Astrocyte (in vitro differentiated cells and primary cell): ENCODE measurements around the gene PSME3. TPM values are rescaled to one million over a fixed set of nuclear protein-coding genes. Genes with fewer than 3 reads are reported as not detected.
"Not testable (repeated sequence)": the region's sequence is repeated elsewhere in the genome, so short reads cannot be mapped to it uniquely, and the experiment has no call there.

Experiments used
- DNase-seq: peaks from one replicate; pipeline ENCODE4 v3.0.0-alpha.2; 2010; ENCODE audit warnings: low read depth
- FAIRE-seq: peaks from 2 replicates; lab custom pipeline; 2011; peaks lifted over from hg19 to GRCh38; lab: Jason Lieb, UNC
- H2AFZ ChIP-seq: 2 replicates; pipeline ENCODE4 v1.6.0; 2012; ENCODE audit warnings: low read depth, low read length, inconsistent platforms
- H3K27ac ChIP-seq: 2 replicates; pipeline ENCODE4 v1.5.1; 2011; ENCODE audit warnings: low read depth, low read length, inconsistent platforms
- H3K27me3 ChIP-seq: 2 replicates; pipeline ENCODE4 v1.6.0; 2011; ENCODE audit warnings: low read length, inconsistent platforms; ENCODE audit not compliant: insufficient read depth
- H3K36me3 ChIP-seq: 2 replicates; pipeline ENCODE4 v1.5.1; 2011; ENCODE audit warnings: low read length, inconsistent platforms; ENCODE audit not compliant: insufficient read depth
- H3K4me1 ChIP-seq: 2 replicates; pipeline ENCODE4 v1.5.1; 2011; ENCODE audit warnings: low read length, inconsistent platforms; ENCODE audit not compliant: insufficient read depth
- H3K4me2 ChIP-seq: 2 replicates; pipeline ENCODE4 v1.6.0; 2012; ENCODE audit warnings: low read length, inconsistent platforms
- H3K4me3 ChIP-seq: 2 replicates; pipeline ENCODE4 v1.5.1; 2011; ENCODE audit warnings: low read depth, mild to moderate bottlenecking, low read length, inconsistent platforms; ENCODE audit not compliant: insufficient read depth
- H3K79me2 ChIP-seq: 2 replicates; pipeline ENCODE4 v1.6.0; 2012; ENCODE audit warnings: mild to moderate bottlenecking, low read length, inconsistent platforms; ENCODE audit not compliant: insufficient read depth
- H3K9ac ChIP-seq: 2 replicates; pipeline ENCODE4 v1.6.0; 2012; ENCODE audit warnings: mild to moderate bottlenecking, low read length, inconsistent platforms
- H3K9me3 ChIP-seq: 2 replicates; pipeline ENCODE4 v1.5.1; 2012; ENCODE audit warnings: low read depth, mild to moderate bottlenecking, low read length, inconsistent platforms; ENCODE audit not compliant: insufficient read depth
- H4K20me1 ChIP-seq: 2 replicates; pipeline ENCODE4 v1.6.0; 2012; ENCODE audit warnings: low read length, inconsistent platforms; ENCODE audit not compliant: insufficient read depth
- H3K27ac Mint-ChIP-seq: one replicate; pipeline ENCODE4 v1.8.0; 2021; ENCODE audit warnings: mild to moderate bottlenecking, mixed read lengths; ENCODE audit not compliant: unreplicated experiment
- H3K27me3 Mint-ChIP-seq: one replicate; pipeline ENCODE4 v1.8.0; 2021; ENCODE audit warnings: low read depth, mixed read lengths; ENCODE audit not compliant: unreplicated experiment
- H3K36me3 Mint-ChIP-seq: one replicate; pipeline ENCODE4 v1.8.0; 2021; ENCODE audit warnings: low read depth, mixed read lengths; ENCODE audit not compliant: unreplicated experiment
- H3K4me1 Mint-ChIP-seq: one replicate; pipeline ENCODE4 v1.8.0; 2021; ENCODE audit warnings: low read depth, mixed read lengths; ENCODE audit not compliant: unreplicated experiment
- H3K4me3 Mint-ChIP-seq: one replicate; pipeline ENCODE4 v1.8.0; 2021; ENCODE audit warnings: mild to moderate bottlenecking, moderate library complexity, mixed read lengths; ENCODE audit not compliant: unreplicated experiment
- H3K9me3 Mint-ChIP-seq: one replicate; pipeline ENCODE4 v1.8.0; 2021; ENCODE audit warnings: mild to moderate bottlenecking, mixed read lengths; ENCODE audit not compliant: unreplicated experiment
- EZH2 ChIP-seq: IDR thresholded peaks from 2 replicates; pipeline ENCODE4 v1.6.1; 2012; ENCODE audit warnings: mild to moderate bottlenecking, low read length, inconsistent platforms; ENCODE audit not compliant: insufficient read depth
- total RNA-seq: library from RNA; stranded (reverse); gene quantifications from 2 replicates; pipeline ENCODE4 v1.2.1, GENCODE V29; 2021
- TF ChIP-seq, protein P1 (sequence below): IDR thresholded peaks from 2 replicates; pipeline ENCODE4 v1.5.1; 2011; ENCODE audit warnings: low read depth, mild to moderate bottlenecking, inconsistent platforms, low read length, moderate library complexity; ENCODE audit not compliant: insufficient read depth

PSME3 gene
- total RNA-seq, 1 donor from 2014 or later, result 152 TPM

DNA sequence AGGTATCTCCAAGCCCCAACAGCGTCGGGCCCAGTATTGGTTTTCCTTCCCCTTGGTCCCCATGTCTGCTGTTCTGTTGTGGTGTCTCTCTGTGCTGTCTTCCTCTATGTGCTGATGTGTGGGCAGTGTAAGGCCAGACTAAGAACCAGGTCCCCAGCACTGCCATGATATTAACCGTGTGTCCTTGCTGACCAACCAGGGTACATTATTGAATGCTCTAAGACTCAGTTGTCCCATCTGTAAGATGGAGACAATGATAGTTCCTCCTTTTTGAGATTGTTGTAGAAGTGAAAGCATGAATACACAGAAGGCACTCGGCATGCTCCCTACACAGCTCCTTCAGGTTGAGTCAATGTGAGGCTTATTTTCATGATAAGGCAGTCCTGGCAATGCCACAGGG is 38.5 kb downstream of the PSME3 start:
- Mint-ChIP-seq H3K27ac (no peak overlapping the region), H3K4me3 (no peak overlapping the region), H3K27me3 (peaks cover 11% of the 10 kb centered on the region), H3K36me3 (peaks cover 1% of the 10 kb centered on the region), H3K9me3 (peaks cover 15% of the 10 kb centered on the region), H3K4me1 (peaks cover 3% of the 10 kb centered on the region)
- DNase-seq, result no peak
- Histone ChIP-seq H4K20me1 (no peaks in the 10 kb centered on the region), H3K27ac (no peak overlapping the region), H3K4me3 (no peak overlapping the region), H3K27me3 (peaks cover under 1% of the 10 kb centered on the region), H2AFZ (no peak overlapping the region), H3K9ac (no peak overlapping the region), H3K4me2 (no peak overlapping the region), H3K9me3 (peaks cover 5% of the 10 kb centered on the region), H3K36me3 (no peaks in the 10 kb centered on the region), H3K4me1 (no peaks in the 10 kb centered on the region), H3K79me2 (no peaks in the 10 kb centered on the region)
- TF ChIP-seq EZH2, result no peak
- TF ChIP-seq, protein P1, sequence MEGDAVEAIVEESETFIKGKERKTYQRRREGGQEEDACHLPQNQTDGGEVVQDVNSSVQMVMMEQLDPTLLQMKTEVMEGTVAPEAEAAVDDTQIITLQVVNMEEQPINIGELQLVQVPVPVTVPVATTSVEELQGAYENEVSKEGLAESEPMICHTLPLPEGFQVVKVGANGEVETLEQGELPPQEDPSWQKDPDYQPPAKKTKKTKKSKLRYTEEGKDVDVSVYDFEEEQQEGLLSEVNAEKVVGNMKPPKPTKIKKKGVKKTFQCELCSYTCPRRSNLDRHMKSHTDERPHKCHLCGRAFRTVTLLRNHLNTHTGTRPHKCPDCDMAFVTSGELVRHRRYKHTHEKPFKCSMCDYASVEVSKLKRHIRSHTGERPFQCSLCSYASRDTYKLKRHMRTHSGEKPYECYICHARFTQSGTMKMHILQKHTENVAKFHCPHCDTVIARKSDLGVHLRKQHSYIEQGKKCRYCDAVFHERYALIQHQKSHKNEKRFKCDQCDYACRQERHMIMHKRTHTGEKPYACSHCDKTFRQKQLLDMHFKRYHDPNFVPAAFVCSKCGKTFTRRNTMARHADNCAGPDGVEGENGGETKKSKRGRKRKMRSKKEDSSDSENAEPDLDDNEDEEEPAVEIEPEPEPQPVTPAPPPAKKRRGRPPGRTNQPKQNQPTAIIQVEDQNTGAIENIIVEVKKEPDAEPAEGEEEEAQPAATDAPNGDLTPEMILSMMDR, result no peak
- FAIRE-seq, result no peak

DNA sequence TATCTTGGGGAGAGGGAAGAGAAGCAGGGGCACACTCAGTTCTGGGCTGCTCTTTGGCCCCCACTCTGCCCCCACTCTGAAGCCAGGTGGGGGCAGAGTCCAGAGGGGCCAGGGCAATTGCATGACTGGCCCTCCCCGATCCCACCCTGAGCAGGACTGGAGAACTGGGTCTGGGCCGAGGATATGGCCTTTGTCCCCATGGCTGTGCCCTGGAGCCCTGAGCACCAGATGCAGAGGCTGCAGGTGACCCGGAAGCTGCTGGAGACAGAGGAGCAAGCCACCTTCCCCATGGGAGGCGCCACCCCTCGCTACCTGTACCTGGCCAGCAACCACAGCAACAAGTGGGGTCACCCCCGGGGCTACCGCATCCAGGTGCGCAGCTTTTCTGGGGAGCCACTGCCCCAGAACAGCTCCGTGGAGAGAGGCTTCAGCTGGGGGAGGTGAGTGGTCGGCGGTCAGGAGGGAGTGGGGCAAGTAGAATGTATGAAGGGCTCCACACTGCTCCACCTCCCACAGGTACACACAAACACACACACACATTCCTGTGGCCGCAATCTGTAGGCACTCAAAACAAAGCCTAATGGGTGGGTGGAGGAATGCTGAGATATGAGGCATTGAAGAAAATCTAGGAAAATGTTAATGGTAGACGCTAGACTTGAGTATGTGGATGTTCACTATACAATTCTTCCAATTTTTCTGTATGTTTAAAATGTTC is 39.2 kb downstream of the PSME3 start:
- H3K27ac ChIP-seq, result no peak overlapping the region
- DNase-seq, result peak; percentile 74
- H3K4me1 ChIP-seq, result no peaks in the 10 kb centered on the region
- Mint-ChIP-seq H3K4me1 (peaks cover 3% of the 10 kb centered on the region), H3K27me3 (peaks cover 8% of the 10 kb centered on the region), H3K9me3 (peaks cover 12% of the 10 kb centered on the region), H3K4me3 (no peak overlapping the region), H3K36me3 (no peaks in the 10 kb centered on the region), H3K27ac (no peak overlapping the region)
- TF ChIP-seq, protein P1, result no peak
- TF ChIP-seq EZH2, result no peak
- no peak overlapping the region for H3K4me3 ChIP-seq
- no peak overlapping the region for H3K4me2 ChIP-seq
- H3K9me3 ChIP-seq, result peaks cover 5% of the 10 kb centered on the region
- no peaks in the 10 kb centered on the region for H3K36me3 ChIP-seq
- no peak overlapping the region for H2AFZ ChIP-seq
- no peaks in the 10 kb centered on the region for H4K20me1 ChIP-seq
- H3K9ac ChIP-seq, result no peak overlapping the region
- H3K79me2 ChIP-seq, result no peaks in the 10 kb centered on the region
- H3K27me3 ChIP-seq, result peaks cover 4% of the 10 kb centered on the region
- no peak for FAIRE-seq

DNA sequence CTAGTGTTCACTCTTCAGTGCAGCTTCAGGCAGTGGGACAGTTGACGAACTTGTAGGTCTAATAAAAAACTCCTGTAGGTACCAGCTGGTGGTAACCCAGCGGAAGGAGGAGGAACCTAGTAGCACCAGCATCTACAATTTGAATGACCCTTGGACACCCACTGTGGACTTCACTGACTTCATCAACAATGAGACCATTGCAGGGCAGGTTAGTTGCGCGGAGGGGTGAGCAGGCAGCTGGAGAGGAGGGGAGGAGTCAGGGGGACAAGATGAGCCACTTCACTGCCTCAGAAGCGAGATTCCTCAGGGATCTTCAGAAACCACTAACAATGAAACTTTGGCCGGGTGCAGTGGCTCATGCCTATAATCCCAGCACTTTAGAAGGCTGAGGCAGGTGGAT is 40.1 kb downstream of the PSME3 start:
- no peak for TF ChIP-seq EZH2
- TF ChIP-seq, protein P1, result no peak
- Histone ChIP-seq H3K4me3 (no peak overlapping the region), H3K9me3 (peaks cover 5% of the 10 kb centered on the region), H3K4me2 (no peak overlapping the region), H3K27ac (no peak overlapping the region), H3K4me1 (no peaks in the 10 kb centered on the region), H2AFZ (no peak overlapping the region), H3K27me3 (peaks cover 11% of the 10 kb centered on the region), H3K9ac (no peak overlapping the region), H3K36me3 (no peaks in the 10 kb centered on the region), H4K20me1 (no peaks in the 10 kb centered on the region), H3K79me2 (no peaks in the 10 kb centered on the region)
- DNase-seq, result no peak
- no peak for FAIRE-seq
- Mint-ChIP-seq H3K27me3 (peaks cover 16% of the 10 kb centered on the region), H3K4me1 (peaks cover 3% of the 10 kb centered on the region), H3K36me3 (no peaks in the 10 kb centered on the region), H3K9me3 (peaks cover 12% of the 10 kb centered on the region), H3K27ac (no peak overlapping the region), H3K4me3 (no peak overlapping the region)

DNA sequence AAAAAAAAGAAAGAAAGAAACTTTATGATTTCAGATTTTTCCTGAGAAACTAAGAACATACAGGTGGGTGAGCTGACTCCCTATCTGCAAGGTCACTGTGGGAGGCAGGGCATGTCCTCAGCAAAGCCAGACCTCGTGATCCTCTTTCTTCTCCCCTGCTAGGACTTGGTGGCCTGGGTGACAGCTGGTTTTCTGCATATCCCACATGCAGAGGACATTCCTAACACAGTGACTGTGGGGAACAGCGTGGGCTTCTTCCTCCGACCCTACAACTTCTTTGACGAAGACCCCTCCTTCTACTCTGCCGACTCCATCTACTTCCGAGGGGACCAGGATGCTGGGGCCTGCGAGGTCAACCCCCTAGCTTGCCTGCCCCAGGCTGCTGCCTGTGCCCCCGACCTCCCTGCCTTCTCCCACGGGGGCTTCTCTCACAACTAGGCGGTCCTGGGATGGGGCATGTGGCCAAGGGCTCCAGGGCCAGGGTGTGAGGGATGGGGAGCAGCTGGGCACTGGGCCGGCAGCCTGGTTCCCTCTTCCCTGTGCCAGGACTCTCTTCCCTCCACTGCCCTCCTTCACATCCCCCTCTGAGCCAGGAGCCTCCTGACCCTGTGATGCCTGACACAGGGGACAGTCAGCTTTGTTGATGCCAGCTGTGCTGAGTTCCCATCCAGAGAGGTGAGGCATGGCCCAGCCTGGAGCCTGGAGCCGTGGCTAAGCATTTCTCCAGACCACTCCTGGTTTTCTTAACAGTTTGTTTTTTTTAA is 40.9 kb downstream of the PSME3 start:
- not testable (repeated sequence) for H3K4me2 ChIP-seq, H3K27ac Mint-ChIP-seq, H3K36me3 Mint-ChIP-seq, DNase-seq, H4K20me1 ChIP-seq, H3K4me1 Mint-ChIP-seq, H3K27ac ChIP-seq, H3K4me3 ChIP-seq, H3K9me3 ChIP-seq, H3K9ac ChIP-seq, H3K4me3 Mint-ChIP-seq, FAIRE-seq, H2AFZ ChIP-seq, H3K79me2 ChIP-seq, H3K36me3 ChIP-seq, H3K4me1 ChIP-seq
- H3K27me3 ChIP-seq, result peaks cover 16% of the 10 kb centered on the region
- peaks cover 20% of the 10 kb centered on the region for H3K27me3 Mint-ChIP-seq
- peaks cover 12% of the 10 kb centered on the region for H3K9me3 Mint-ChIP-seq
